Activated CD8-positive, alpha-beta memory T cell treated with anti-CD3 and anti-CD28 coated beads, Interleukin-2, amount 50 U/mL, for 4 hours (primary cell): ENCODE results near the gene RHOD.

Source experiments
- DNase-seq: peaks from one replicate; pipeline ENCODE4 v3.0.0-alpha.2; 2020

Gene RHOD

GRCh38 chr11:67062526-67063373, 6.1 kb downstream of the RHOD start:
- DNase-seq = no peak

- DNase-seq = no peak
Observed at GRCh38 chr11:67066333-67066709, 9.7 kb downstream of the RHOD start.

DNA sequence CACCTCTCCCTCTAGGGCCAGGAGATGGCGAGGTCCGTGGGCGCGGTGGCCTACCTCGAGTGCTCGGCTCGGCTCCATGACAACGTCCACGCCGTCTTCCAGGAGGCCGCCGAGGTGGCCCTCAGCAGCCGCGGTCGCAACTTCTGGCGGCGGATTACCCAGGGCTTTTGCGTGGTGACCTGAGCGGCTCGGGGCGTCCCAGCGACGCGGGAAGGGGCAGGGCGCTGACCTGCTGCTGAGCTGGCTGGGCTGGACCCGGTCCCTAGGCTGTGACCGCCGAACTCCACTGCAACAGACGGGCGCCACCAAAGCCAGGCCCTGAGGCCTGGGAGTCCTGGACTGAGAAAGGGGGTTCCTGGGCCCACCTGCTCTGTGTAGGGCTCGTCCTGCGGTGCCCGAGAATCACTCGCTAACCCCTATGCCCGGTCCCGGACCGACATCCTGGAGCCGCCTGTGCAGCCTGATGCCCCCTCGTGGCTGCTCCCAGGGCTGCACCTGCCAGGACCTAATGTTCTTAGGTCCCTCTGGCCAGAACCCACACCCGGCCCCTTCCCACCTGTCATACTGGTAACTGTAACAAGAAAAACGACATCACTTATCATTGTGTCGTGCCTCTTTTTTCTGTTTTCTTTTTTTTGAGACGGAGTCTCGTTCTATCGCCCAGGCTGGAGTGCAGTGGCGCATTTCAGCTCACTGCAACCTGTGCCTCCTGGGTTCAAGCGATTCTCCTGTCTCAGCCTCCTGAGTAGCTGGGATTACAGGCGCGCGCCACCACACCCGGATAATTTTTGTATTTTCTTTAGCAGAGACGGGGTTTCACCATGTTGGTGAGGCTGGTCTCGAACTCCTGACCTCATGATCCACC, 15.0 kb downstream of the RHOD start:
- DNase-seq = peak; percentile 75

DNA sequence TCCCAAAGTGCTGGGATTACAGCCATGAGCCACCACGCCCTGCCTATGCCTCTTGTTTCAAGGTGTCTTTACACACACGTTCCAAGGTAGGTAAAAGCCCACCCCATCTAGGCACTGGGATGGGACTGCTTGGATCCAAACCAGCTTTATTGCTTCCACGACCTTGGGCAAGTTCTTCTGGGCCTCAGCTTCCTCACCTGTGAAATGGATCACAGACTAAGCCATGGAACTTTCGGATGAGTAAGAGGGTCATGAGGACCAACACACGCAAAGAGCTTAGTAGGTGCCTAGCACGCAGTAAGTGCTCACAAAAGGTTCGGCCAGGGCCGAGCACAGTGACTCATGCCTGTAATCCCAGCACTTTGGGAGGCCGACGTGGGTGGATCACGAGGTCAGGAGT, 15.6 kb downstream of the RHOD start:
- no peak for DNase-seq

- DNase-seq = no peak
Observed at GRCh38 chr11:67073908-67074307, 17.3 kb downstream of the RHOD start.

- DNase-seq = no peak
Observed at GRCh38 chr11:67076202-67076601, 19.6 kb downstream of the RHOD start.

DNA sequence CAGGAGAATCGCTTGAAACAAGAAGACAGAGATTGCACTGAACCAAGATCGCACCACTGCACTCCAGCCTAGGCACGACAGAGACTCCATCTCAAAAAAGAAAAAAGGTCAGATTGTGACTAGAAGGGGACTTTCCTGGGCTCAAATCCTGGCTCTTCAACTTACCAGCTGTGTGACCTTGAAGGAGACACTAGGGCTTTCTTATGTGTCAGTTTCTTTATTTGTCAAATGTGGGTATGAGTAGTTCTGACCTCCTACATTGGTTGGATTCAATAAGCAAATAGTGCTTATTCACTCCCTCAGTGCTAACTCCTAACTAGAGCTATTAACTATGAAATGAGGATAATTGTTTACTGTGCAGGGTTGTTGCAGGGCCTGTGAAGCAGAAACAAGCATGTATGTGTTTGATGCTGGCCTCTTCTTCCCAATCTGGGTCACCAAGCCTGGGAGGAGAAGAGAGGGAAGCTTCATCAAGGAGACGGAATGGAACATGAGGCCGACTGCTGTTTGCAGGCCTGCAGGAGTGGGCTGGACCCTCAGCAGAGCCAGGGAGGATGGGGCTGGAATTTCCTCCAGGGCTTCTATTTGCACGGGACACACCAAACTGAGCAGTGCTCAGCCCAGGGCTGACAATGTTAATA, 22.5 kb downstream of the RHOD start:
- DNase-seq = no peak

GRCh38 chr11:67082071-67082791, 25.6 kb downstream of the RHOD start:
- DNase-seq = no peak

DNA sequence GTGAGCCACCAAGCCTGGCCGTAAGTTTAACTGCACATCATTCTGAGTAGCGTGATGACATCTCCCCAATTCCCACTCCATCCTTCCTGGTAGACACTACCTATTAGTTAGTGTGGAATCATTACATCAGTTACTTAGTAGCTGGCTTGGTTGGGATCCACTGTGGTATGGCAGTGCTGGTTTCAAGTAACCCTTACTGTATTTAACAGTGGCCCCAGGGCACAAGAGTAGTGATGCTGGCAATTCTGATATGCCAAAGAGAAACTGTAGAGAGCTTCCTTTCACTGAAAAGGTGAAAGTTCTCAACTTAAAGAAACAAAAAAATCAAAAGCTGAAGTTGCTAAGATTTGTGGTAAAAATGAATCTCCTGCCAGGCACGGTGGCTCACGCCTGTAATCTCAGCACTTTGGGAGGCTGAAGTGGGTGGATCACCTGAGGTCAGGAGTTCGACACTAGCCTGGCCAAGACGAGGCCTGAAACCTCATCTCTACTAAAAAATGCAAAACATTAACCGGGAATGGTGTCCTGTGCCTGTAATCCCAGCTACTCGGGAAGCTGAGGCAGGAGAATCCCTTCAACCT, 27.2 kb downstream of the RHOD start:
- DNase-seq = no peak

DNA sequence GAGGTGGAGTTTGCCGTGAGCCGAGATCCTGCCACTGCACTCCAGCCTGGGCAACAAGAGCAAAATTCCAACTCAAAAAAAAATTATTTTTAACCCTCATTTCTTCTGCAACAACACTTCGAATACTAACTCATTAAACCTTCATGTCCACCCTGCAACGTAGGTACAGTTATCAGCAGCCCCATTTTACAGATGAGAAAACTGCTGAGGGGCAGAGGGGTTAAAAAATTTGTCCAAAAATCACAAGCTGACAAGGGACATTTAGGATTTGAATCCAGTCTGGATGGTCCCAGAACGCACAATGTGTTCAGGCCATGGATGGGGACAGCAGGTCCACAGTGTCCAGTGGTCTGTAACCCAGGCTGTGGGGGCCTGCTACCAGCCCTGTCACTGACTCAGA, 29.0 kb downstream of the RHOD start:
- DNase-seq = no peak

DNA sequence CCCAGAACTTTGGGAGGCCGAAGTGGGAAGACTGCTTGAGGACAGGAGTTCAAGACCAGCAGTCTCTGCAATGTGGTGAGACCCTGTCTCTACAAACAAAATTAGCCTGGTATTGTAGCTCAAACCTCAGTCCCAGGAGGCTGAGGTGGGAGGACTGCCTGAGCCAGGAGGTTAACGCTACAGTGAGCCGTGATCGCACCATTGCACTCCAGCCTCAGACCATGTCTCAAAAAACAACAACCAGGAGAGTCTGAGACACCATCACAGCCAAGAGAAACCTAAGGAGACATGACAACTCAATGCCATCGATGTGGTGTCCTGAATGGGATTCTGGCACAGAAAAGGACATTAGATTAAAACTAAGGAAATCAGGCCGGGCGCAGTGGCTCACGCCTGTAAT, 34.1 kb downstream of the RHOD start:
- no peak for DNase-seq

DNA sequence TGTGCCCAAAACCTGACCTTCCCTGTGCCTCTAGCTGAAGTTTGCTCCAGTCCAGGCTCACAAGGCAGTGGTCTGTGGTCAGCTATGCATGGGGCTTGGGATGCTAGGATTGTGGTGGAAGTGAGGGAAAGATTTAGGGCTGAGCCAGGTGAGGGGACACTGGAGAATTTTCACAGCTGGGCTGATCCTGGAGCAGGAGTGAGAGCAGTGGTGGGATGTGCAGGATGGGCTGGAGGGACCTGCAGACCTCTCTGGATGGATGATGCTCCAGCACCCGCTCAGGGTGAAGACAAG, 38.5 kb downstream of the RHOD start:
- no peak for DNase-seq

- DNase-seq = no peak
Observed at GRCh38 chr11:67098799-67099429, 42.3 kb downstream of the RHOD start.

- no peak for DNase-seq
Observed at GRCh38 chr11:67099831-67100324, 43.2 kb downstream of the RHOD start.

DNA sequence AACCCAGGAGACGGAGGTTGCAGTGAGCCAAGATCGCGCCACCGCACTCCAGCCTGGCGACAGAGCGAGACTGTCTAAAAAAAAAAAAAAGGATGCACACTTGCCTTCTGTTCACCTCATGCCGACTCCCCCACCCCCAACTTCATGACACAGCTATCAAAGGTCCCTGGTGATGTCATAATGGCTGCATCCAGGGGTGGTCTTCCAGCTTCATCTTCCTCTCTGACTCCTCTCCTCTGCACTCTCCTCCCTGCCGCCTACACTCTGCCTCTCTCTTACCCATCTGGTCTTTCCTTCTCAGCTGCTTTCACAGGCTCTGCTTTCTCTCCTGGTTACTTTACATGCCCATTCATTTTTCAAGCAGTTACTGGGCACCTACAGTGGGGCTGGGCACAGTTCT, 46.0 kb downstream of the RHOD start:
- no peak for DNase-seq

DNA sequence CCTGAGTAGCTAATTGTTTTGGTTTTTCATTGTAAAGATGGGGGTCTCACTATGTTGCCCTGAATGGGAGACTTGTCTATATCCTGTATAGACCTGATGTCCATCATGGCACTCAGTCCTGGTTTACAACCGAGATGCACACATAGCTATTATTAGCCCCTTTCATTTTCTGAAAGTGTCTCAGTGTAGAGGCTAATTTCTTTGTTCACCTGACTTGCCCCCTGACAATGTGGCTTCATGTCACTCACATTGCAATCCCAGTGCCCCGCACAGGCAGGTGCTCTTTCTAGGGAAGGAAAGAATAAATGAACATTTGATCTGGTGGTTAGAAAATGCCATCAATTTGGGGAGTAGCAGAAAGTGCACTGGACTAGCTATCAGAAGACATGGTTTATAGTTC, 49.3 kb downstream of the RHOD start:
- DNase-seq = no peak

- no peak for DNase-seq
Observed at GRCh38 chr11:67111261-67111660, 54.6 kb downstream of the RHOD start.

- no peak for DNase-seq
Observed at GRCh38 chr11:67113231-67113721, 56.6 kb downstream of the RHOD start.

GRCh38 chr11:67114275-67114896, 57.7 kb downstream of the RHOD start:
- no peak for DNase-seq

DNA sequence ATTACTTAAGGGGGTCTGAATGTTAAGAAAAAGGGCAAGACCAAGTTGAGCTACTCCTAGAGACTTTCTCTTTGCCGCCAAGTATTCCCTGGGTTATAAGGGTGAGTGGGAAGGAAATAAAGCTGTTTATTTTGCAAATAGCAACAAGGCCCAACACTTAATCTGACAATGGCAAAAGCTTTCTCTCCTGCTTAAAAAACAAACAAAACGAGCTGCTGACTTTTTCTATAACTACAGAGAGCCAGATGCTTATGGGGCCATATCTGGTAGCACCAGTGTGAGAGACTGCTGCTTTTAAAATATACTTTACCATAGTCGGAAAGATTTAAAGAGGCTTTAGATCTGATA, 60.1 kb downstream of the RHOD start:
- DNase-seq = no peak

GRCh38 chr11:67117176-67117575, 60.5 kb downstream of the RHOD start:
- no peak for DNase-seq
